Endothelial cell of umbilical vein (primary cell): ENCODE data around the gene VEGFA. TPM values are rescaled to one million over a fixed set of nuclear protein-coding genes. Genes with fewer than 3 reads are reported as not detected.

Experiments used
- BruUV-seq: library from RNA; stranded (reverse); fragments of 400-500 nt; replicated peaks from 2 replicates; lab custom pipeline; 2021; lab: Mats Ljungman, UMichigan
- CTCF ChIA-PET: fragments of 300-600, 350-600 bp; sonication (Branson Sonifier 250); formaldehyde crosslinking; loops from one replicate; lab custom pipeline; 2021; ENCODE audit warnings: antibody characterized with exemption, inconsistent platforms; lab: Charles Lee
- POLR2A ChIA-PET: fragments of 300-600, 350-600 bp; sonication (Branson Sonifier 250); formaldehyde crosslinking; loops from one replicate; lab custom pipeline; 2021; ENCODE audit warnings: antibody characterized with exemption, inconsistent platforms; lab: Charles Lee
- DNase-seq: peaks from one replicate; pipeline ENCODE4 v3.0.0-alpha.2; 2011; ENCODE audit warnings: low read depth, low spot score
- FAIRE-seq: peaks from 2 replicates; lab custom pipeline; 2011; peaks lifted over from hg19 to GRCh38; lab: Jason Lieb, UNC
- H2AFZ ChIP-seq: 2 replicates; pipeline ENCODE4 v1.6.0; 2012; ENCODE audit warnings: low read depth, low read length, control low read depth, inconsistent platforms
- H3K27ac ChIP-seq: 2 replicates; pipeline ENCODE4 v1.5.1; 2011; ENCODE audit warnings: low read depth, mild to moderate bottlenecking, control low read depth, low read length, moderate library complexity; ENCODE audit not compliant: insufficient read depth
- H3K27me3 ChIP-seq, 2 experiments: 2 replicates each; pipeline versions ENCODE4 v1.6.0 to v1.6.1; 2011; ENCODE audit warnings: low read length in 2 of 2, mixed read lengths in 1 of 2; ENCODE audit not compliant: control insufficient read depth in 2 of 2, insufficient read depth in 2 of 2
- H3K36me3 ChIP-seq, 2 experiments: 2 replicates in 1 of 2; 3 replicates in 1 of 2; pipeline ENCODE4 v1.5.1; 2011; ENCODE audit warnings: low read length in 2 of 2, mild to moderate bottlenecking in 1 of 2, moderate library complexity in 1 of 2; ENCODE audit not compliant: control insufficient read depth in 2 of 2, insufficient read depth in 2 of 2; ENCODE audit errors: extremely low read depth in 1 of 2
- H3K4me1 ChIP-seq: 3 replicates; pipeline ENCODE4 v1.5.1; 2011; ENCODE audit warnings: mild to moderate bottlenecking, low read length; ENCODE audit not compliant: control insufficient read depth, insufficient read depth; ENCODE audit errors: extremely low read depth
- H3K4me2 ChIP-seq: 2 replicates; pipeline ENCODE4 v1.6.1; 2011; ENCODE audit warnings: low read length, control low read depth, mixed read lengths; ENCODE audit not compliant: insufficient read depth
- H3K4me3 ChIP-seq, 3 experiments: fragments of 200-600 bp in 1 of 3; sonication (generic), shearing (Covaris generic) in 1 of 3; replicated peaks in 1 of 3; 2 replicates each; pipeline ENCODE4 v1.5.1; 2011 to 2016; ENCODE audit warnings: control low read depth in 3 of 3, low read length in 3 of 3, mild to moderate bottlenecking in 2 of 3, inconsistent platforms in 1 of 3, low read depth in 1 of 3, moderate library complexity in 1 of 3; ENCODE audit not compliant: insufficient read depth in 1 of 3
- H3K79me2 ChIP-seq: 2 replicates; pipeline ENCODE4 v1.6.0; 2012; ENCODE audit warnings: low read length, inconsistent platforms; ENCODE audit not compliant: control insufficient read depth, insufficient read depth
- H3K9ac ChIP-seq: replicated peaks from 2 replicates; pipeline ENCODE3; 2011; ENCODE audit warnings: low read length, control low read depth; ENCODE audit not compliant: insufficient read depth; ENCODE audit errors: extremely low read depth
- H3K9me1 ChIP-seq: replicated peaks from 3 replicates; pipeline ENCODE4 v1.6.0; 2011; ENCODE audit warnings: mild to moderate bottlenecking, low read length; ENCODE audit not compliant: control insufficient read depth, insufficient read depth; ENCODE audit errors: extremely low read depth
- H3K9me3 ChIP-seq: replicated peaks from 2 replicates; pipeline ENCODE4 v1.5.1; 2012; ENCODE audit warnings: low read length, inconsistent platforms; ENCODE audit not compliant: control insufficient read depth, insufficient read depth
- H4K20me1 ChIP-seq: replicated peaks from 2 replicates; pipeline ENCODE3; 2011; ENCODE audit warnings: mild to moderate bottlenecking, low read length; ENCODE audit not compliant: control insufficient read depth, insufficient read depth; ENCODE audit errors: extremely low read depth
- CTCF ChIP-seq, 2 donors: IDR thresholded peaks; 1 replicate in 1 of 2; 2 replicates in 1 of 2; pipeline ENCODE4 v1.5.1; 2011; ENCODE audit warnings: low read length in 2 of 2, mild to moderate bottlenecking in 2 of 2, moderate library complexity in 2 of 2, control low read depth in 1 of 2, inconsistent platforms in 1 of 2, low read depth in 1 of 2; ENCODE audit not compliant: insufficient read depth in 1 of 2; ENCODE audit errors: extremely low read depth in 1 of 2
- EZH2 ChIP-seq: IDR thresholded peaks from 2 replicates; pipeline ENCODE4 v1.6.1; 2012; ENCODE audit warnings: borderline replicate concordance, low read depth, mild to moderate bottlenecking, moderate library complexity, low read length, inconsistent platforms; ENCODE audit not compliant: severe bottlenecking
- FOS ChIP-seq: IDR thresholded peaks from 2 replicates; pipeline ENCODE4 v1.6.1; 2011; ENCODE audit warnings: mild to moderate bottlenecking, low read length, moderate library complexity, borderline replicate concordance; ENCODE audit not compliant: insufficient read depth
- GATA2 ChIP-seq: IDR thresholded peaks from 2 replicates; pipeline ENCODE4 v1.7.0; 2011; ENCODE audit warnings: low read depth, mild to moderate bottlenecking, moderate library complexity, mixed read lengths, low read length; ENCODE audit not compliant: insufficient read length, insufficient read depth
- JUN ChIP-seq: IDR thresholded peaks from 2 replicates; pipeline ENCODE4 v1.6.1; 2011; ENCODE audit warnings: borderline replicate concordance, low read depth; ENCODE audit not compliant: insufficient read length, insufficient read depth
- MAX ChIP-seq: IDR thresholded peaks from 2 replicates; pipeline ENCODE4 v1.6.1; 2011; ENCODE audit not compliant: insufficient read depth, insufficient read length
- MYC ChIP-seq: IDR thresholded peaks from one replicate; pipeline ENCODE4 v1.6.1; 2011; ENCODE audit warnings: mild to moderate bottlenecking, low read depth, low read length
- POLR2A ChIP-seq: IDR thresholded peaks from 2 replicates; pipeline ENCODE4 v1.6.1; 2012; ENCODE audit warnings: low read depth, mild to moderate bottlenecking, control low read depth, low read length
- POLR2AphosphoS5 ChIP-seq: IDR thresholded peaks from 2 replicates; pipeline ENCODE4 v1.6.1; 2012; ENCODE audit warnings: low read depth, mild to moderate bottlenecking, control low read depth, low read length, moderate library complexity; ENCODE audit not compliant: insufficient read depth
- dilution Hi-C: fragments of 300-500 bp; cut with MboI; formaldehyde crosslinking; loops from one replicate; pipeline ENCODE4 v1.15.0; 2019; ENCODE audit warnings: low sequenced_read_pairs; ENCODE audit not compliant: extremely low pct_ligation_motif_present
- intact Hi-C: fragments of 100-400 bp; cut with micrococcal nuclease; formaldehyde crosslinking; loops from one replicate; pipeline ENCODE4 v1.10.0; 2022
- polyA plus RNA-seq, 4 experiments: library from polyadenylated mRNA; depleted of rRNA in 3 of 4; stranded (reverse) in 3 of 4; unstranded in 1 of 4; fragments of >200 nt; gene quantifications; 2 replicates each; pipeline versions ENCODE4 v1.2.1 to v1.2.3, GENCODE V29; 2011 to 2012; ENCODE audit warnings: missing spikeins in 1 of 4
- total RNA-seq: library from RNA; stranded (reverse); gene quantifications from 2 replicates; pipeline ENCODE4 v1.2.3, GENCODE V29; 2021

VEGFA gene
- total and polyA plus RNA-seq, 2 donors (not counting 3 experiments of a cell fraction or from before 2014, with no cell fraction given), result 18.1 to 19.9 TPM

- intact Hi-C loops, result no loop called here
- Histone ChIP-seq H3K27me3 (no peaks in the 10 kb centered on the region), H3K4me3 (no peak overlapping the region), H3K27ac (no peak overlapping the region), H3K9ac (no peak overlapping the region), H3K9me3 (no peaks in the 10 kb centered on the region), H4K20me1 (no peaks in the 10 kb centered on the region), H3K36me3 (no peaks in the 10 kb centered on the region), H3K4me2 (no peak overlapping the region), H3K4me1 (no peaks in the 10 kb centered on the region), H2AFZ (no peak overlapping the region), H3K79me2 (no peaks in the 10 kb centered on the region), H3K9me1 (no peaks in the 10 kb centered on the region)
- no peak for DNase-seq
- no TSS peak for BruUV-seq
- CTCF ChIA-PET, result interaction anchor here (1.0 to 1.4 kb wide), 2 partner anchors 61 to 350 kb away, joined by 3 to 8 read pairs; no protein-coding TSS in a partner anchor
- dilution Hi-C loops, result no loop called here
- no peak for FAIRE-seq
- TF ChIP-seq MAX (no peak), GATA2 (no peak), CTCF (IDR thresholded peaks at IDR 0.05; ENCODE audit: extremely low read depth in 1 of 2, insufficient read depth in 1 of 2, low read depth in 1 of 2, low read length in 2 of 2) (no peak), JUN (no peak), FOS (no peak), MYC (no peak), POLR2AphosphoS5 (no peak), EZH2 (no peak), POLR2A (no peak)
- POLR2A ChIA-PET, result no interaction called here
These were observed 41.4 kb upstream of the VEGFA start for GRCh38 chr6:43728586-43728985.
